Nephron progenitor cell (in vitro differentiated cells): ENCODE measurements around the gene ERF.

Experiments used
- DNase-seq: peaks from one replicate; pipeline ENCODE4 v3.0.0; 2021
- H3K27ac Mint-ChIP-seq: 2 replicates; pipeline ENCODE4 v1.8.0; 2021; ENCODE audit warnings: mild to moderate bottlenecking, moderate library complexity, mixed read lengths
- H3K27me3 Mint-ChIP-seq: 2 replicates; pipeline ENCODE4 v1.8.0; 2021; ENCODE audit warnings: mild to moderate bottlenecking, low read depth, mixed read lengths; ENCODE audit not compliant: poor library complexity
- H3K36me3 Mint-ChIP-seq: 2 replicates; pipeline ENCODE4 v1.8.0; 2021; ENCODE audit warnings: low read depth, mixed read lengths
- H3K4me1 Mint-ChIP-seq: 2 replicates; pipeline ENCODE4 v1.8.0; 2021; ENCODE audit warnings: mixed read lengths
- H3K4me3 Mint-ChIP-seq: 2 replicates; pipeline ENCODE4 v1.8.0; 2021; ENCODE audit warnings: mild to moderate bottlenecking, moderate library complexity, mixed read lengths
- H3K9me3 Mint-ChIP-seq: 2 replicates; pipeline ENCODE4 v1.8.0; 2021; ENCODE audit warnings: mild to moderate bottlenecking, moderate library complexity, mixed read lengths
- TF ChIP-seq, protein P1 (sequence below): fragments of 200-600 bp; sonication (generic); IDR thresholded peaks from 2 replicates; pipeline ENCODE4 v1.5.0; 2021; ENCODE audit warnings: antibody characterized with exemption

ERF gene

GRCh38 chr19:42244347-42245220, 10.3 kb downstream of the ERF start:
- peak overlapping the region; percentile 98 for H3K27ac Mint-ChIP-seq
- peak; percentile 91 for DNase-seq
- peak overlapping the region; percentile 89 for H3K4me3 Mint-ChIP-seq
- TF ChIP-seq, protein P1, sequence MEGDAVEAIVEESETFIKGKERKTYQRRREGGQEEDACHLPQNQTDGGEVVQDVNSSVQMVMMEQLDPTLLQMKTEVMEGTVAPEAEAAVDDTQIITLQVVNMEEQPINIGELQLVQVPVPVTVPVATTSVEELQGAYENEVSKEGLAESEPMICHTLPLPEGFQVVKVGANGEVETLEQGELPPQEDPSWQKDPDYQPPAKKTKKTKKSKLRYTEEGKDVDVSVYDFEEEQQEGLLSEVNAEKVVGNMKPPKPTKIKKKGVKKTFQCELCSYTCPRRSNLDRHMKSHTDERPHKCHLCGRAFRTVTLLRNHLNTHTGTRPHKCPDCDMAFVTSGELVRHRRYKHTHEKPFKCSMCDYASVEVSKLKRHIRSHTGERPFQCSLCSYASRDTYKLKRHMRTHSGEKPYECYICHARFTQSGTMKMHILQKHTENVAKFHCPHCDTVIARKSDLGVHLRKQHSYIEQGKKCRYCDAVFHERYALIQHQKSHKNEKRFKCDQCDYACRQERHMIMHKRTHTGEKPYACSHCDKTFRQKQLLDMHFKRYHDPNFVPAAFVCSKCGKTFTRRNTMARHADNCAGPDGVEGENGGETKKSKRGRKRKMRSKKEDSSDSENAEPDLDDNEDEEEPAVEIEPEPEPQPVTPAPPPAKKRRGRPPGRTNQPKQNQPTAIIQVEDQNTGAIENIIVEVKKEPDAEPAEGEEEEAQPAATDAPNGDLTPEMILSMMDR = peak; percentile 44
- H3K36me3 Mint-ChIP-seq = peaks cover 11% of the 10 kb centered on the region
- peaks cover 7% of the 10 kb centered on the region for H3K27me3 Mint-ChIP-seq
- H3K9me3 Mint-ChIP-seq = no peaks in the 10 kb centered on the region
- H3K4me1 Mint-ChIP-seq = peaks cover 59% of the 10 kb centered on the region

- DNase-seq = peak; percentile 97
- no peaks in the 10 kb centered on the region for H3K9me3 Mint-ChIP-seq
- H3K27ac Mint-ChIP-seq = peak within 1 kb of the TSS; percentile 99
- peaks cover 7% of the 10 kb centered on the region for H3K27me3 Mint-ChIP-seq
- H3K4me1 Mint-ChIP-seq = peaks cover 59% of the 10 kb centered on the region
- TF ChIP-seq, protein P1 = no peak
- peaks cover 18% of the 10 kb centered on the region for H3K36me3 Mint-ChIP-seq
- H3K4me3 Mint-ChIP-seq = peak within 1 kb of the TSS; percentile 89
Measured at GRCh38 chr19:42242512-42243409, 12.2 kb downstream of the ERF start, which contains the start of gene GSK3A. Gene GSK3A (minus strand): TSS chr19:42242602. CDS start chr19:42242465, 137 bp downstream.

DNA sequence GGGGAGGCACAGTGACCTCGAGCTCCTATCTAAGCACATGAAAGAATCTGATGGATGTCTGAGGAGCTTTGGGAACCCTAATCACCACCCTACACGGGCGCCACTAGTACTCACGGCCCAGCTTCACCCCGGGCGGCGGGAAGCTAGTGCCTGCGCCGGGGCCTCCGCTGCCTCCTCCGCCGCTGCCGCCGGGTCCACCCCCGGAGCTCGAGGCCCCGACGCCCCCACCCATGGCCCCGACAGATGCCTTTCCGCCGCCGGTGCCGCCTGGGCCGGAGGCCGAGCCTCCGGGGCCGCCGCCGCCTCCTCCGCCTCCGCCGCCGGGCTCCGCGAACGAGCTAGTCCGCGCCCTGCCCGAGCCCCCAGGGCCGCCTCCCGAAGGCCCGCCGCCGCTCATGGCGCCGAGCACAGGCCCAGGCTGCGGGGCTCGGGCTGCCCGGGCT, 12.8 kb downstream of the ERF start:
- peaks cover 58% of the 10 kb centered on the region for H3K4me1 Mint-ChIP-seq
- TF ChIP-seq, protein P1 = no peak
- H3K27me3 Mint-ChIP-seq = peaks cover 7% of the 10 kb centered on the region
- no peaks in the 10 kb centered on the region for H3K9me3 Mint-ChIP-seq
- H3K36me3 Mint-ChIP-seq = peaks cover 19% of the 10 kb centered on the region
- H3K27ac Mint-ChIP-seq = peak overlapping the region; percentile 95
- DNase-seq = no peak
- peak overlapping the region; percentile 89 for H3K4me3 Mint-ChIP-seq

DNA sequence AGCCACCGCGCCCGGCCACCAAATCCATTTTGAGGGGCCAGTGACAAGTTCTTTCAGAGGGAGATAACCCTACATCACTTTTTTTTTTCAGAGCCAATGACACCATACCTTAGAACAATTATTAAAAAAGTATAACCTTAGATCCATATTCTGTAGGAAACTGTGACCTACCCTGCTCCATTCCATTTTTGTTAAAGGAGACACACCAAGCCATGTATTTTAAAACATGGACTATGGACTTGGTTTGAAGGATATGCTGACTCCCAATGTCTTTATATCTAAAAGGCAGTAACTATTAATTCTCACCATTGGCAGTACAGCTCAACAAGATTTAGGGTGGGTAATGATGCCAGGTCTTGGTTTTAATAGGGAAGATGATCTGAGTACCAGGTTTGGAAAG, 13.6 kb downstream of the ERF start:
- Mint-ChIP-seq H3K27me3 (peaks cover 7% of the 10 kb centered on the region), H3K9me3 (no peaks in the 10 kb centered on the region), H3K36me3 (peaks cover 27% of the 10 kb centered on the region), H3K27ac (no peak overlapping the region), H3K4me3 (peak overlapping the region; percentile 89), H3K4me1 (peaks cover 50% of the 10 kb centered on the region)
- TF ChIP-seq, protein P1 = no peak
- no peak for DNase-seq

- peak overlapping the region; percentile 85 for H3K27ac Mint-ChIP-seq
- no peak for DNase-seq
- peaks cover 7% of the 10 kb centered on the region for H3K27me3 Mint-ChIP-seq
- H3K36me3 Mint-ChIP-seq = peaks cover 42% of the 10 kb centered on the region
- H3K9me3 Mint-ChIP-seq = no peaks in the 10 kb centered on the region
- peak overlapping the region; percentile 36 for H3K4me3 Mint-ChIP-seq
- TF ChIP-seq, protein P1 = no peak
- peaks cover 35% of the 10 kb centered on the region for H3K4me1 Mint-ChIP-seq
Measured at GRCh38 chr19:42239544-42240220, 15.2 kb downstream of the ERF start.
